GM12873 (cell line): ENCODE data around the gene PODXL.

ENCODE experiments used
- TF ChIP-seq, protein P1 (sequence below): IDR thresholded peaks from 2 replicates; pipeline ENCODE4 v1.5.1; 2012; ENCODE audit warnings: low read depth, mild to moderate bottlenecking, moderate library complexity, low read length, control low read depth; ENCODE audit not compliant: insufficient read depth; ENCODE audit errors: missing control alignments

Gene PODXL

GRCh38 chr7:131556053-131556908 is at the start of gene PODXL:
TSS of gene PODXL (minus strand) at chr7:131556628. CDS start at chr7:131556359, 269 bp downstream.
- TF ChIP-seq, protein P1, sequence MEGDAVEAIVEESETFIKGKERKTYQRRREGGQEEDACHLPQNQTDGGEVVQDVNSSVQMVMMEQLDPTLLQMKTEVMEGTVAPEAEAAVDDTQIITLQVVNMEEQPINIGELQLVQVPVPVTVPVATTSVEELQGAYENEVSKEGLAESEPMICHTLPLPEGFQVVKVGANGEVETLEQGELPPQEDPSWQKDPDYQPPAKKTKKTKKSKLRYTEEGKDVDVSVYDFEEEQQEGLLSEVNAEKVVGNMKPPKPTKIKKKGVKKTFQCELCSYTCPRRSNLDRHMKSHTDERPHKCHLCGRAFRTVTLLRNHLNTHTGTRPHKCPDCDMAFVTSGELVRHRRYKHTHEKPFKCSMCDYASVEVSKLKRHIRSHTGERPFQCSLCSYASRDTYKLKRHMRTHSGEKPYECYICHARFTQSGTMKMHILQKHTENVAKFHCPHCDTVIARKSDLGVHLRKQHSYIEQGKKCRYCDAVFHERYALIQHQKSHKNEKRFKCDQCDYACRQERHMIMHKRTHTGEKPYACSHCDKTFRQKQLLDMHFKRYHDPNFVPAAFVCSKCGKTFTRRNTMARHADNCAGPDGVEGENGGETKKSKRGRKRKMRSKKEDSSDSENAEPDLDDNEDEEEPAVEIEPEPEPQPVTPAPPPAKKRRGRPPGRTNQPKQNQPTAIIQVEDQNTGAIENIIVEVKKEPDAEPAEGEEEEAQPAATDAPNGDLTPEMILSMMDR = no peak

- TF ChIP-seq, protein P1 = no peak
Observed at GRCh38 chr7:131605280-131605878, 49.0 kb upstream of the PODXL start.

DNA sequence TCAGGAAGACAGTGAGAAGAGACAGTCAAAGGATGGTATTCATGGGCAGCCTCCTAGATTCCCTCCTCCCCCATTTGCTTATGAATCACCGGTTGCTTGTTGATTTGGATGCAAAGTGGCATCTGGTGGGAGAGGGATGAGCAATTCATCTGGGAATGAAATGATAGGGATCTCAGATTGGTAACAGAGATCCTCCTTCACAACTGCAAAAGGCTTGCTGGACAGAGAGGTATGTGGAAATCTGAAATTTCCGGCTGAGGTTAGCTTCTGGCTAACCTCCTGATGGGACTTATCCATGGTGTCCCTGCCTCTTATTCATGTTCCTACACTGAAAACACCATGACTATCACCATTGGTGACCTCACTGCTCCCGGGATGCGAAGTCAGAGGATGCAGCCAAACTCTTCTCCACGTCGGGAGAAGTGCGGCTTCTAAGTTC is 48.4 kb upstream of the PODXL start:
- TF ChIP-seq, protein P1 = no peak

- TF ChIP-seq, protein P1 = no peak
Observed at GRCh38 chr7:131603932-131604331, 47.5 kb upstream of the PODXL start.

- TF ChIP-seq, protein P1 = no peak
Observed at GRCh38 chr7:131602994-131603372, 46.6 kb upstream of the PODXL start.

- TF ChIP-seq, protein P1 = no peak
Observed at GRCh38 chr7:131602304-131602993, 46.0 kb upstream of the PODXL start.
